GM10266 (cell line): ENCODE measurements around the gene C9orf152.
A peak's percentile ranks its signal among the peaks of the same experiment; 100 is the strongest.
"Not testable (repeated sequence)": the region's sequence is repeated elsewhere in the genome, so short reads cannot be mapped to it uniquely, and the experiment has no call there.

Experiments
- DNase-seq: peaks from one replicate; pipeline ENCODE4 v3.0.0; 2012; ENCODE audit errors: extremely low spot score
- CTCF ChIP-seq: IDR thresholded peaks from 2 replicates; pipeline ENCODE4 v1.5.1; 2012; ENCODE audit warnings: mild to moderate bottlenecking, low read depth; ENCODE audit not compliant: control insufficient read depth, insufficient read depth; ENCODE audit errors: missing control alignments

The C9orf152 gene

DNA sequence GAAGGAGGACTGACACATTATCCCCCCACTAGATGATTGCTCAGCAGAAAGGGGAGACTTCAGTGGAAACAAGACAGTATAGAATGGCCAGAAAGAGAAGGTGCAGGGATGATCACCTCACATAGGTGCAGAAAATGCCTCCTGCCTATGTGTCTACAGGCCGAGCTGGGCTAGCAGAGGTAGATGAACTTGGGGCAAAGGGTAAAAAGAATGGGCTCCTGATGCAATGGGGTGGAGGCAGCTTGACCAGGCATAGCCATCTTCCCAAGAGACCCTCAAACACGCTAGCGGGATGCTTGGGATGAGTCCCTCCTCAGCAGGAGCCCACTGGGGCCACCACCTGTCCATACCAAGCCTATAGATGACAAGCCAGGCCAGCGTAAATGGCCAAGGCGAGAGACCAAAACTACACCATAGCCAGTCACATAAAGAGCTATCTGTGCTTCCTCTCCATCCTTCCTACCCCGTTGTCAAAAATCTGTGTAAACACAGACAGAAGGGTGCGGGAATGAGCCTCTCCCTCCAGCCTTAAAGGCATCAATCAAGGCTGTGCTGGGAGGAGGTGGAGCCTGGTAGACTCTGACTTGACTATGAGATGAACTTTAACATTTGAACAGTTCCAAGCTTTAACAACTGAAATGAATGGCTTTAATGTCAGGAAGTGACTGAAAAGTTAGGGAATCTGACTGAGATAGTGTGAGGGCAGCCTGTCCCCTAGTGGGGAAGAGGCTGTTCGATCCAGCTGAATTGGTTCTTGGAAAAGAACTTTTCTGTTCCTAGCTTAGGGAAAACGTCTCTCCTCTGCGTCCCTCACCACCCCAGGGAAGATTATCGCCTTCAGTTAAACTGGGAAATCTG lies 10.4 kb downstream of the C9orf152 start:
- peak; percentile 15 for TF ChIP-seq CTCF
- no peak for DNase-seq

GRCh38 chr9:110196084-110196499 lies 11.9 kb downstream of the C9orf152 start:
- not testable (repeated sequence) for DNase-seq

DNA sequence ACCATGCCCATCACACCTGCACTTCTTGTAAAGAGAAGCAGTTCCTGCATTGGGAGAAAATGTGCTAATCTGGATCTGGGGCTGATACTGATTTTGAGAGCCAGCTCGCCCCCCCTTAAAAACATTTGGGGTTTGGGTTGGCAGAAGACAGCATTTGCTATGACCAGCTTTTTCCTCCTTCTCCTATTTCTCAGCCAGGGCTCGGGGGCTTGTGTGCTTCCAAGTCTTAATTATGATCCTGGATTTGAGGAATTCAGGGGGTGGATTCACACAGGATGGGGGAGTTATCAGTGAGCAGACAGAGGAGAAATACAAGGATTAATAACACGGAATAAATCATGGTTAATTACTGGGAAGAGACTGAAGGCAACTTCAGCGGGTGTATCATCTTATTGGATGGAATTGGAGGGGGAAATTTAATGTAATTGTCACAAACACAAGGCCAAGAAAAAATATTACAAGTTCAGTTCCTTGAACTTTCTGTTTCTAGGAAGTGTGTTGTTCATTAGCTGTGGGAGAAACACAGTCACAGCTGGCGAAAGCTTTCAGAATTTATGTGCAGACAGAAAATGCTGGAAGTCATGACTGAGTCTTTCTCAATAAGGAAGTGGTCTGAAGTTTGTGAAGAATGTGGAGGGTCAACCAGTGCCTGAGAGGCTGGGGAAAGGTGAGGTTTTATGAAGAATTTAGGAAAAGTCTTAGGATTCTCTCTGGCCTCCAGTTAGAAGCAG lies 15.3 kb downstream of the C9orf152 start:
- no peak for DNase-seq
- TF ChIP-seq CTCF = no peak

GRCh38 chr9:110191615-110192014 lies 16.3 kb downstream of the C9orf152 start:
- no peak for TF ChIP-seq CTCF
- no peak for DNase-seq

GRCh38 chr9:110189559-110190320 lies 18.2 kb downstream of the C9orf152 start:
- no peak for TF ChIP-seq CTCF

GRCh38 chr9:110188991-110189390 lies 19.0 kb downstream of the C9orf152 start:
- TF ChIP-seq CTCF = no peak
- no peak for DNase-seq

More at GRCh38 chr9:110189559-110190320, 18.2 kb downstream of the C9orf152 start:
- no peak for DNase-seq

DNA sequence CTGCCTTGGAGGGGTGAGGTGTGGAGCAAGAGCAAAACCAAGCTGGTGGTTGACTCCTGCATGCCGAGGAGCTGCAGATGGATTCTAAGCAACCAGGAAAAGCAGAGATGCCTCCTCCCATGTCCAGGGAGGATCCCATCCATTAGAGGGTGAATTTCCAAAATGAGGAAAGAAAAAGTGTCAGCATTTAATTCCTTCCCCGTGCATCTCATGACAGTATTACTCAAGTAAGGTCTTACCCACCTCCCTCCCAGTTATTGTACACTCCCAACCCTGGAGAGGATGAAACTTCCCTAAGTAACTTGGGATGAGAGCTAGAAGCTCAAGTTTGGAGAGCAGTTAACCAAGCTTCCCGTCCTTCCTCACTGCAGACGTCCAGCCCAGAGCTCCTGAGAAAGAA lies 19.9 kb downstream of the C9orf152 start:
- no peak for DNase-seq
- TF ChIP-seq CTCF = no peak
